Ectodermal cell (in vitro differentiated cells): Measurements from ENCODE around the gene ANKRD44.
A peak's percentile ranks its signal among the peaks of the same experiment; 100 is the strongest.

Experiments
- H3K27ac ChIP-seq: 2 replicates; pipeline ENCODE4 v1.7.0; 2013; ENCODE audit warnings: mild to moderate bottlenecking, low read depth, low read length; ENCODE audit not compliant: insufficient read depth, poor library complexity, severe bottlenecking
- H3K27me3 ChIP-seq: 2 replicates; pipeline ENCODE4 v1.7.0; 2013; ENCODE audit warnings: mild to moderate bottlenecking, low read length; ENCODE audit not compliant: insufficient read depth, control insufficient read depth, poor library complexity, severe bottlenecking
- H3K36me3 ChIP-seq: one replicate; pipeline ENCODE4 v1.7.0; 2013; ENCODE audit warnings: low read length; ENCODE audit not compliant: control insufficient read depth, insufficient read depth
- H3K4me1 ChIP-seq: one replicate; pipeline ENCODE4 v1.7.0; 2013; ENCODE audit warnings: low read length; ENCODE audit not compliant: control insufficient read depth, insufficient read depth
- H3K4me3 ChIP-seq: 2 replicates; pipeline ENCODE4 v1.7.0; 2013; ENCODE audit warnings: low read depth, low read length, control low read depth; ENCODE audit not compliant: insufficient read depth
- H3K9me3 ChIP-seq: 2 replicates; pipeline ENCODE4 v1.7.0; 2013; ENCODE audit warnings: mild to moderate bottlenecking, low read length, moderate library complexity; ENCODE audit not compliant: control insufficient read depth
- WGBS, 2 experiments: methylation state at CpG; one replicate each; pipeline ENCODE4 v1.1.7; 2013; ENCODE audit warnings: missing lambda C conversion rate in 2 of 2; 5-methylcytosine and 5-hydroxymethylcytosine counted together

Gene ANKRD44

GRCh38 chr2:197322143-197322542, 11.6 kb upstream of the ANKRD44 start:
- H3K36me3 ChIP-seq = no peaks in the 10 kb centered on the region
- H3K27me3 ChIP-seq = no peaks in the 10 kb centered on the region
- H3K4me3 ChIP-seq = no peak overlapping the region
- WGBS, 2 experiments = 86 to 96% methylated on average over 2 of the region's 2 CpGs
- H3K27ac ChIP-seq = no peak overlapping the region
- H3K9me3 ChIP-seq = no peaks in the 10 kb centered on the region
- no peaks in the 10 kb centered on the region for H3K4me1 ChIP-seq

- Histone ChIP-seq H3K9me3 (no peaks in the 10 kb centered on the region), H3K4me3 (no peak overlapping the region), H3K27me3 (peaks cover 29% of the 10 kb centered on the region), H3K36me3 (no peaks in the 10 kb centered on the region), H3K27ac (no peak overlapping the region), H3K4me1 (no peaks in the 10 kb centered on the region)
Observed at GRCh38 chr2:197315371-197315770, 4.8 kb upstream of the ANKRD44 start.

GRCh38 chr2:197312186-197312585, 1.6 kb upstream of the ANKRD44 start:
- H3K36me3 ChIP-seq = no peaks in the 10 kb centered on the region
- no peak overlapping the region for H3K27ac ChIP-seq
- H3K9me3 ChIP-seq = no peaks in the 10 kb centered on the region
- H3K4me3 ChIP-seq = no peak overlapping the region
- H3K4me1 ChIP-seq = no peaks in the 10 kb centered on the region
- peaks cover 59% of the 10 kb centered on the region for H3K27me3 ChIP-seq
- 93 to 96% methylated on average over 3 of the region's 3 CpGs for WGBS, 2 experiments

GRCh38 chr2:197311421-197312033, 947 bp upstream of the ANKRD44 start:
- Histone ChIP-seq H3K9me3 (no peaks in the 10 kb centered on the region), H3K36me3 (no peaks in the 10 kb centered on the region), H3K27me3 (peaks cover 59% of the 10 kb centered on the region), H3K27ac (no peak overlapping the region), H3K4me3 (no peak overlapping the region), H3K4me1 (no peaks in the 10 kb centered on the region)
- WGBS, 2 experiments = 71 to 74% methylated on average over 6 of the region's 6 CpGs

GRCh38 chr2:197310987-197311420, 424 bp upstream of the ANKRD44 start:
- H3K9me3 ChIP-seq = no peaks in the 10 kb centered on the region
- H3K4me3 ChIP-seq = peak overlapping the region; percentile 59
- H3K27me3 ChIP-seq = peaks cover 59% of the 10 kb centered on the region
- no peaks in the 10 kb centered on the region for H3K36me3 ChIP-seq
- H3K4me1 ChIP-seq = no peaks in the 10 kb centered on the region
- WGBS, 2 experiments = 2% methylated on average over 22 of the region's 22 CpGs
- no peak overlapping the region for H3K27ac ChIP-seq

- WGBS, 2 experiments = 3 to 4% methylated on average over 30 of the region's 30 CpGs
- H3K27ac ChIP-seq = no peak overlapping the region
- no peaks in the 10 kb centered on the region for H3K9me3 ChIP-seq
- H3K4me3 ChIP-seq = peak overlapping the region; percentile 59
- H3K36me3 ChIP-seq = no peaks in the 10 kb centered on the region
- peaks cover 59% of the 10 kb centered on the region for H3K27me3 ChIP-seq
- H3K4me1 ChIP-seq = no peaks in the 10 kb centered on the region
Observed at GRCh38 chr2:197309691-197310231, 819 bp downstream of the ANKRD44 start.

- peaks cover 59% of the 10 kb centered on the region for H3K27me3 ChIP-seq
- no peaks in the 10 kb centered on the region for H3K4me1 ChIP-seq
- no peaks in the 10 kb centered on the region for H3K9me3 ChIP-seq
- H3K4me3 ChIP-seq = peak overlapping the region; percentile 59
- no peak overlapping the region for H3K27ac ChIP-seq
- no peaks in the 10 kb centered on the region for H3K36me3 ChIP-seq
- 70 to 75% methylated on average over 8 of the region's 8 CpGs for WGBS, 2 experiments
Observed at GRCh38 chr2:197308996-197309690, 1.4 kb downstream of the ANKRD44 start.

GRCh38 chr2:197308585-197308984, 2.0 kb downstream of the ANKRD44 start:
- H3K27ac ChIP-seq = no peak overlapping the region
- H3K27me3 ChIP-seq = peaks cover 57% of the 10 kb centered on the region
- H3K4me3 ChIP-seq = no peak overlapping the region
- WGBS, 2 experiments = 91 to 100% methylated on average over 1 of the region's 2 CpGs
- no peaks in the 10 kb centered on the region for H3K36me3 ChIP-seq
- no peaks in the 10 kb centered on the region for H3K9me3 ChIP-seq
- H3K4me1 ChIP-seq = no peaks in the 10 kb centered on the region

- peaks cover 52% of the 10 kb centered on the region for H3K27me3 ChIP-seq
- no peak overlapping the region for H3K27ac ChIP-seq
- no peaks in the 10 kb centered on the region for H3K9me3 ChIP-seq
- 91 to 95% methylated on average over 6 of the region's 7 CpGs for WGBS, 2 experiments
- H3K36me3 ChIP-seq = no peaks in the 10 kb centered on the region
- no peak overlapping the region for H3K4me3 ChIP-seq
- no peaks in the 10 kb centered on the region for H3K4me1 ChIP-seq
Observed at GRCh38 chr2:197307933-197308521, 2.6 kb downstream of the ANKRD44 start.

- WGBS, 2 experiments = 87 to 88% methylated on average over 1 of the region's 1 CpG
- no peak overlapping the region for H3K27ac ChIP-seq
- H3K36me3 ChIP-seq = no peaks in the 10 kb centered on the region
- H3K4me1 ChIP-seq = no peaks in the 10 kb centered on the region
- H3K9me3 ChIP-seq = no peaks in the 10 kb centered on the region
- no peak overlapping the region for H3K4me3 ChIP-seq
- peaks cover 45% of the 10 kb centered on the region for H3K27me3 ChIP-seq
Observed at GRCh38 chr2:197307236-197307932, 3.2 kb downstream of the ANKRD44 start.
